ENCODE measurements around the gene PRSS1. TPM values are rescaled to one million over a fixed set of nuclear protein-coding genes. Genes with fewer than 3 reads are reported as not detected.

Gene PRSS1
- polyA plus RNA-seq, 1 donor from 2014 or later, result not detected

GRCh38 chr7:142799437-142799835 is 50.2 kb downstream of the PRSS1 start:
- H3K27me3 ChIP-seq (ENCODE audit: insufficient read depth, low read depth, low read length), result peaks cover 54% of the 10 kb centered on the region
- H3K27ac ChIP-seq (ENCODE audit: low read length), result no peak overlapping the region
- no peaks in the 10 kb centered on the region for H3K9me2 ChIP-seq (ENCODE audit: insufficient read depth, low read length)
- H3K9me3 ChIP-seq (ENCODE audit: low read length), result no peaks in the 10 kb centered on the region
- H3F3A ChIP-seq (ENCODE audit: insufficient read depth, low read length, poor library complexity, severe bottlenecking), result no peaks in the 10 kb centered on the region
- H4K20me1 ChIP-seq (ENCODE audit: insufficient read depth), result no peaks in the 10 kb centered on the region
- TF ChIP-seq MXI1 (conservative IDR thresholded peaks at IDR 0.05; ENCODE audit: poor library complexity, severe bottlenecking), result no peak
- TF ChIP-seq, protein P1, sequence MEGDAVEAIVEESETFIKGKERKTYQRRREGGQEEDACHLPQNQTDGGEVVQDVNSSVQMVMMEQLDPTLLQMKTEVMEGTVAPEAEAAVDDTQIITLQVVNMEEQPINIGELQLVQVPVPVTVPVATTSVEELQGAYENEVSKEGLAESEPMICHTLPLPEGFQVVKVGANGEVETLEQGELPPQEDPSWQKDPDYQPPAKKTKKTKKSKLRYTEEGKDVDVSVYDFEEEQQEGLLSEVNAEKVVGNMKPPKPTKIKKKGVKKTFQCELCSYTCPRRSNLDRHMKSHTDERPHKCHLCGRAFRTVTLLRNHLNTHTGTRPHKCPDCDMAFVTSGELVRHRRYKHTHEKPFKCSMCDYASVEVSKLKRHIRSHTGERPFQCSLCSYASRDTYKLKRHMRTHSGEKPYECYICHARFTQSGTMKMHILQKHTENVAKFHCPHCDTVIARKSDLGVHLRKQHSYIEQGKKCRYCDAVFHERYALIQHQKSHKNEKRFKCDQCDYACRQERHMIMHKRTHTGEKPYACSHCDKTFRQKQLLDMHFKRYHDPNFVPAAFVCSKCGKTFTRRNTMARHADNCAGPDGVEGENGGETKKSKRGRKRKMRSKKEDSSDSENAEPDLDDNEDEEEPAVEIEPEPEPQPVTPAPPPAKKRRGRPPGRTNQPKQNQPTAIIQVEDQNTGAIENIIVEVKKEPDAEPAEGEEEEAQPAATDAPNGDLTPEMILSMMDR (IDR thresholded peaks at IDR 0.05; ENCODE audit: poor library complexity, severe bottlenecking), result no peak
- no peak for TF ChIP-seq EZH2 (IDR thresholded peaks at IDR 0.05; ENCODE audit: borderline replicate concordance, insufficient read depth, low read length, poor library complexity, severe bottlenecking)
- TF ChIP-seq EP300 (conservative IDR thresholded peaks at IDR 0.05; ENCODE audit: poor library complexity, severe bottlenecking), result no peak
- TF ChIP-seq POLR2AphosphoS5 (IDR thresholded peaks at IDR 0.05), result no peak
- TF ChIP-seq, protein P2, sequence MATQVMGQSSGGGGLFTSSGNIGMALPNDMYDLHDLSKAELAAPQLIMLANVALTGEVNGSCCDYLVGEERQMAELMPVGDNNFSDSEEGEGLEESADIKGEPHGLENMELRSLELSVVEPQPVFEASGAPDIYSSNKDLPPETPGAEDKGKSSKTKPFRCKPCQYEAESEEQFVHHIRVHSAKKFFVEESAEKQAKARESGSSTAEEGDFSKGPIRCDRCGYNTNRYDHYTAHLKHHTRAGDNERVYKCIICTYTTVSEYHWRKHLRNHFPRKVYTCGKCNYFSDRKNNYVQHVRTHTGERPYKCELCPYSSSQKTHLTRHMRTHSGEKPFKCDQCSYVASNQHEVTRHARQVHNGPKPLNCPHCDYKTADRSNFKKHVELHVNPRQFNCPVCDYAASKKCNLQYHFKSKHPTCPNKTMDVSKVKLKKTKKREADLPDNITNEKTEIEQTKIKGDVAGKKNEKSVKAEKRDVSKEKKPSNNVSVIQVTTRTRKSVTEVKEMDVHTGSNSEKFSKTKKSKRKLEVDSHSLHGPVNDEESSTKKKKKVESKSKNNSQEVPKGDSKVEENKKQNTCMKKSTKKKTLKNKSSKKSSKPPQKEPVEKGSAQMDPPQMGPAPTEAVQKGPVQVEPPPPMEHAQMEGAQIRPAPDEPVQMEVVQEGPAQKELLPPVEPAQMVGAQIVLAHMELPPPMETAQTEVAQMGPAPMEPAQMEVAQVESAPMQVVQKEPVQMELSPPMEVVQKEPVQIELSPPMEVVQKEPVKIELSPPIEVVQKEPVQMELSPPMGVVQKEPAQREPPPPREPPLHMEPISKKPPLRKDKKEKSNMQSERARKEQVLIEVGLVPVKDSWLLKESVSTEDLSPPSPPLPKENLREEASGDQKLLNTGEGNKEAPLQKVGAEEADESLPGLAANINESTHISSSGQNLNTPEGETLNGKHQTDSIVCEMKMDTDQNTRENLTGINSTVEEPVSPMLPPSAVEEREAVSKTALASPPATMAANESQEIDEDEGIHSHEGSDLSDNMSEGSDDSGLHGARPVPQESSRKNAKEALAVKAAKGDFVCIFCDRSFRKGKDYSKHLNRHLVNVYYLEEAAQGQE (IDR thresholded peaks at IDR 0.05; ENCODE audit: borderline replicate concordance), result no peak
- no peak for TF ChIP-seq SMC3 (conservative IDR thresholded peaks at IDR 0.05; ENCODE audit: poor library complexity)
- TF ChIP-seq RAD21 (conservative IDR thresholded peaks at IDR 0.05), result no peak
- no peak for TF ChIP-seq TAF1 (IDR thresholded peaks at IDR 0.05; ENCODE audit: low read depth)
- H2AFZ ChIP-seq (ENCODE audit: low read depth, low read length), result no peak overlapping the region
- H3K9ac ChIP-seq (ENCODE audit: low read length), result no peak overlapping the region
- no peak overlapping the region for H3K4me3 ChIP-seq (ENCODE audit: low read length)
- no peaks in the 10 kb centered on the region for H3K36me3 ChIP-seq (ENCODE audit: insufficient read depth, low read length)
- H3K79me2 ChIP-seq (replicated peaks; ENCODE audit: insufficient read depth, low read length), result no peaks in the 10 kb centered on the region
- no peak overlapping the region for H3K4me2 ChIP-seq (ENCODE audit: low read length)

- H3K27me3 ChIP-seq (ENCODE audit: insufficient read depth, low read depth, low read length), result peaks cover 51% of the 10 kb centered on the region
- no peaks in the 10 kb centered on the region for H3K9me3 ChIP-seq (ENCODE audit: low read length)
- no peaks in the 10 kb centered on the region for H3K36me3 ChIP-seq (ENCODE audit: insufficient read depth, low read length)
- H3K9me2 ChIP-seq (ENCODE audit: insufficient read depth, low read length), result no peaks in the 10 kb centered on the region
- no peaks in the 10 kb centered on the region for H3F3A ChIP-seq (ENCODE audit: insufficient read depth, low read length, poor library complexity, severe bottlenecking)
- TF ChIP-seq, protein P2 (IDR thresholded peaks at IDR 0.05; ENCODE audit: borderline replicate concordance), result no peak
- TF ChIP-seq POLR2AphosphoS5 (IDR thresholded peaks at IDR 0.05) (no peak), EZH2 (IDR thresholded peaks at IDR 0.05; ENCODE audit: borderline replicate concordance, insufficient read depth, low read length, poor library complexity, severe bottlenecking) (no peak), TAF1 (IDR thresholded peaks at IDR 0.05; ENCODE audit: low read depth) (no peak), EP300 (conservative IDR thresholded peaks at IDR 0.05; ENCODE audit: poor library complexity, severe bottlenecking) (no peak), SMC3 (conservative IDR thresholded peaks at IDR 0.05; ENCODE audit: poor library complexity) (no peak), RAD21 (conservative IDR thresholded peaks at IDR 0.05) (no peak), MXI1 (conservative IDR thresholded peaks at IDR 0.05; ENCODE audit: poor library complexity, severe bottlenecking) (no peak)
- TF ChIP-seq, protein P1 (IDR thresholded peaks at IDR 0.05; ENCODE audit: poor library complexity, severe bottlenecking), result no peak
- no peak overlapping the region for H3K4me2 ChIP-seq (ENCODE audit: low read length)
- no peaks in the 10 kb centered on the region for H4K20me1 ChIP-seq (ENCODE audit: insufficient read depth)
- H3K79me2 ChIP-seq (replicated peaks; ENCODE audit: insufficient read depth, low read length), result no peaks in the 10 kb centered on the region
- no peak overlapping the region for H2AFZ ChIP-seq (ENCODE audit: low read depth, low read length)
- H3K4me3 ChIP-seq (ENCODE audit: low read length), result no peak overlapping the region
- H3K27ac ChIP-seq (ENCODE audit: low read length), result no peak overlapping the region
- no peak overlapping the region for H3K9ac ChIP-seq (ENCODE audit: low read length)
Observed at GRCh38 chr7:142800088-142800487, 50.8 kb downstream of the PRSS1 start.
